ENCODE measurements around the gene BANP.

The BANP gene

GRCh38 chr16:87949071-87949744, 2.0 kb upstream of the BANP start:
- no peak for DNase-seq

- no peak for DNase-seq
These were observed 611 bp downstream of the BANP start for GRCh38 chr16:87951552-87952538.

- DNase-seq, result no peak
These were observed 1.5 kb downstream of the BANP start for GRCh38 chr16:87952751-87953150.

- DNase-seq, result no peak
These were observed 2.3 kb downstream of the BANP start for GRCh38 chr16:87953308-87954215.

GRCh38 chr16:87954361-87954760, 3.1 kb downstream of the BANP start:
- no peak for DNase-seq

GRCh38 chr16:87954826-87955225, 3.6 kb downstream of the BANP start:
- DNase-seq, result no peak

GRCh38 chr16:87955302-87956097, 4.3 kb downstream of the BANP start:
- no peak for DNase-seq

- DNase-seq, result no peak
These were observed 4.8 kb downstream of the BANP start for GRCh38 chr16:87956098-87956364.

GRCh38 chr16:87956365-87957231, 5.4 kb downstream of the BANP start:
- no peak for DNase-seq

- no peak for DNase-seq
These were observed 6.3 kb downstream of the BANP start for GRCh38 chr16:87957296-87958094.

GRCh38 chr16:87958632-87959031, 7.4 kb downstream of the BANP start:
- DNase-seq, result no peak

- no peak for DNase-seq
These were observed 8.3 kb downstream of the BANP start for GRCh38 chr16:87959391-87959990.

GRCh38 chr16:87960296-87960695, 9.1 kb downstream of the BANP start:
- no peak for DNase-seq

GRCh38 chr16:87960852-87961251, 9.6 kb downstream of the BANP start:
- no peak for DNase-seq

- DNase-seq, result no peak
These were observed 10.4 kb downstream of the BANP start for GRCh38 chr16:87961623-87962022.

- DNase-seq, result no peak
These were observed 12.2 kb downstream of the BANP start for GRCh38 chr16:87963400-87963799.

- no peak for DNase-seq
These were observed 12.9 kb downstream of the BANP start for GRCh38 chr16:87964049-87964659.

- DNase-seq, result no peak
These were observed 14.2 kb downstream of the BANP start for GRCh38 chr16:87965417-87965816.

GRCh38 chr16:87966064-87966645, 14.9 kb downstream of the BANP start:
- no peak for DNase-seq

Data from T1000 (cell line).